Measurements from ENCODE around the gene IGSF6.
"Not testable (repeated sequence)": the region's sequence is repeated elsewhere in the genome, so short reads cannot be mapped to it uniquely, and the experiment has no call there.

DNA sequence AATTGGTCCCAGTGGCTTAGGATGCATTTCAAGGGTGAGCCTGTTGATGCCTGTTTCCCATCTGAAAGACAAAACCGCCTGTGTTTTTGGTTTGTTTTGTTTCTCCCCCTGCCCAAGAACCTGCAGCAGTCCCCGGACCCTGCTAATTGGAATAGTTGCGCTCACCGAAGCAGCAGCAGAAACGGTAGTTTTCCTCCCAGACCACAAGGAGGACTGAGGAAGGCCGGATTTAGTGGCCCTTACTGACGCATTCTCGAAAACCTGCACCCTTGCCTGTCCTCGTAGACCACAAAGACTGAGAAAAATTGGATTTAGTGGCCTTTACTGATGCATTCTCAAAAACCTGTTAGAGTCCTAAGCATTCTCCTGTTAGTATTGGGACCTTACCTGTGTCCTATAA is 16.7 kb downstream of the IGSF6 start:
- TF ChIP-seq EZH2 (conservative IDR thresholded peaks at IDR 0.05; ENCODE audit: low read depth, low read length); PRDM15 (CRISPR knock-in tag; IDR thresholded peaks at IDR 0.05); PREB (CRISPR knock-in tag; IDR thresholded peaks at IDR 0.05); SRSF9 (IDR thresholded peaks at IDR 0.05; ENCODE audit: borderline replicate concordance, insufficient read depth, low read depth, low read length, poor library complexity, severe bottlenecking); ZNF317 (CRISPR knock-in tag; IDR thresholded peaks at IDR 0.05): not testable (repeated sequence)
